ENCODE measurements around the gene ABCB11.

The ABCB11 gene

DNA sequence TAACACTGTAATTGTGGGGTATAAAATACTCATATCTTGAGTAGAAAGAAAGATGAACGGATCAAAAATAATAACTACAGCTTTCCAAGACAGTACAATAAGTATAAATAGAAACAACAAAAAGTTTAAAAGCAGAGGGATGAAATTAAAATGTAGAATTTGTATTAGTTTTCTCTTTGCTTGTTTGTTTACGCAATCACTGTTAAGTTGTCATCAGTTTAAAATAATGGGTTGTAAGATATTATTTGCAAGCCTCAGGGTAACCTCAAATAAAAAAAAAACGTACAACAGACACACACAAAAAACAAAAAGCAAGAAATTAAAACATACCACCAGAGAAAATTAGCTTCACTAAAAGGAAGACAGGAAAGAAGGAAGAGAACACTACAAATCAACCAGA lies 18.0 kb upstream of the ABCB11 start:
- H3K27me3 ChIP-seq (ENCODE audit: insufficient read depth, poor library complexity, severe bottlenecking): no peaks in the 10 kb centered on the region
- H3K4me3 ChIP-seq (replicated peaks; ENCODE audit: insufficient read depth, low read length): no peak overlapping the region
- TF ChIP-seq POLR2AphosphoS5 (IDR thresholded peaks at IDR 0.05; ENCODE audit: low read depth) (no peak), REST (IDR thresholded peaks at IDR 0.05; ENCODE audit: insufficient replicate concordance, low read depth) (no peak), SPI1 (IDR thresholded peaks at IDR 0.05; ENCODE audit: borderline replicate concordance, low read depth) (no peak), GABPA (IDR thresholded peaks at IDR 0.05; ENCODE audit: low read depth) (no peak)
- TF ChIP-seq, protein P1, sequence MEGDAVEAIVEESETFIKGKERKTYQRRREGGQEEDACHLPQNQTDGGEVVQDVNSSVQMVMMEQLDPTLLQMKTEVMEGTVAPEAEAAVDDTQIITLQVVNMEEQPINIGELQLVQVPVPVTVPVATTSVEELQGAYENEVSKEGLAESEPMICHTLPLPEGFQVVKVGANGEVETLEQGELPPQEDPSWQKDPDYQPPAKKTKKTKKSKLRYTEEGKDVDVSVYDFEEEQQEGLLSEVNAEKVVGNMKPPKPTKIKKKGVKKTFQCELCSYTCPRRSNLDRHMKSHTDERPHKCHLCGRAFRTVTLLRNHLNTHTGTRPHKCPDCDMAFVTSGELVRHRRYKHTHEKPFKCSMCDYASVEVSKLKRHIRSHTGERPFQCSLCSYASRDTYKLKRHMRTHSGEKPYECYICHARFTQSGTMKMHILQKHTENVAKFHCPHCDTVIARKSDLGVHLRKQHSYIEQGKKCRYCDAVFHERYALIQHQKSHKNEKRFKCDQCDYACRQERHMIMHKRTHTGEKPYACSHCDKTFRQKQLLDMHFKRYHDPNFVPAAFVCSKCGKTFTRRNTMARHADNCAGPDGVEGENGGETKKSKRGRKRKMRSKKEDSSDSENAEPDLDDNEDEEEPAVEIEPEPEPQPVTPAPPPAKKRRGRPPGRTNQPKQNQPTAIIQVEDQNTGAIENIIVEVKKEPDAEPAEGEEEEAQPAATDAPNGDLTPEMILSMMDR (IDR thresholded peaks at IDR 0.05; ENCODE audit: insufficient read depth, low read length): no peak
- DNase-seq (ENCODE audit: low read depth in 1 of 2, low spot score in 1 of 2): no peak
- H3K27ac ChIP-seq (replicated peaks): no peak overlapping the region

- no peak for DNase-seq (ENCODE audit: low read depth in 1 of 2, low spot score in 1 of 2)
- Histone ChIP-seq H3K27ac (replicated peaks) (no peak overlapping the region), H3K4me3 (replicated peaks; ENCODE audit: insufficient read depth, low read length) (no peak overlapping the region), H3K27me3 (ENCODE audit: insufficient read depth, poor library complexity, severe bottlenecking) (no peaks in the 10 kb centered on the region)
- TF ChIP-seq, protein P1 (IDR thresholded peaks at IDR 0.05; ENCODE audit: insufficient read depth, low read length): no peak
- no peak for TF ChIP-seq GABPA (IDR thresholded peaks at IDR 0.05; ENCODE audit: low read depth)
Observed at GRCh38 chr2:169047256-169048250, 16.4 kb upstream of the ABCB11 start.

GRCh38 chr2:169046440-169047151 lies 15.5 kb upstream of the ABCB11 start:
- Histone ChIP-seq H3K4me3 (replicated peaks; ENCODE audit: insufficient read depth, low read length) (no peak overlapping the region), H3K27ac (replicated peaks) (no peak overlapping the region), H3K27me3 (ENCODE audit: insufficient read depth, poor library complexity, severe bottlenecking) (no peaks in the 10 kb centered on the region)
- DNase-seq (ENCODE audit: low read depth in 1 of 2, low spot score in 1 of 2): no peak
- no peak for TF ChIP-seq GABPA (IDR thresholded peaks at IDR 0.05; ENCODE audit: low read depth)
- no peak for TF ChIP-seq REST (IDR thresholded peaks at IDR 0.05; ENCODE audit: insufficient replicate concordance, low read depth)
- no peak for TF ChIP-seq SPI1 (IDR thresholded peaks at IDR 0.05; ENCODE audit: borderline replicate concordance, low read depth)
- no peak for TF ChIP-seq POLR2AphosphoS5 (IDR thresholded peaks at IDR 0.05; ENCODE audit: low read depth)
- TF ChIP-seq, protein P1 (IDR thresholded peaks at IDR 0.05; ENCODE audit: insufficient read depth, low read length): no peak
